Measurements from ENCODE around the gene ELOVL2.

ELOVL2 gene

DNA sequence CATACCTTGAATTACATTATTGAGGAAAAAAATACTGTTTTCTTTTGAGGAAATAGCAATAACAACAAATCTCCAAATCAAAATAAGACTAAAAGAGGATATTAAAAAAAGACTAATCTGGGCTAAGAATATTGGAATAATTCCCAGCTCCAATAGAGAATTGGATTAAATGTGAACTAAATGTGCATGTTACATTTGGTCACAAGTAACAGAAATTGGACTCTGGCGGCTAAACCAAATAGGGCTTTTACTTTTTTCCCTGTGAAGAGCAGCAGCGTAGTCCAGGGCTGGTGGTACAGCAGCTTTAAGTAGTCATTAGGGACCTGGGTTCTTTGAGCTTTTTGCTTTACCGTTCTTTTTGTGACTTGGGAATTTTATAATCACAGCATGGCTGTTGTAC is 71.9 kb downstream of the ELOVL2 start:
- no peak for DNase-seq

DNA sequence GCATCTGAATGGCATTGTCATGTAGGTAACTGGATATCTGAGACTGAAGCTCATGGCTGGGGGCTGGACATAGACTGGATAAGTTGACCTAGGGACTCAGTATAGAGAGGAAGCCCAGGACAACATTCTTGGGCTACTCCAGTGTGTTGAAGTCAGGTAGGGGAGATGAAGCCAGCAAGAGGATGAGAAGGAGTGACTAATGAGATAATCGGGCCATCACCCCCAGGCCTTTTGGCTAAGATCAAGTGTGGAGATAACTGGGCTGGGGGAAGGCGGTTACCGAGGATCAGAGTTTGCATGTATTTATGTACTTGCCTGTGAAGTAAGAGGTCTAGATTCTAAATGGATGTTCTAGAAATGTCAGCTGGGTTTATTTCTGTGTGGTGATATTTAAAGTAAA is 73.4 kb downstream of the ELOVL2 start:
- DNase-seq, result no peak

GRCh38 chr6:10968776-10969175 is 75.3 kb downstream of the ELOVL2 start:
- DNase-seq, result no peak

DNA sequence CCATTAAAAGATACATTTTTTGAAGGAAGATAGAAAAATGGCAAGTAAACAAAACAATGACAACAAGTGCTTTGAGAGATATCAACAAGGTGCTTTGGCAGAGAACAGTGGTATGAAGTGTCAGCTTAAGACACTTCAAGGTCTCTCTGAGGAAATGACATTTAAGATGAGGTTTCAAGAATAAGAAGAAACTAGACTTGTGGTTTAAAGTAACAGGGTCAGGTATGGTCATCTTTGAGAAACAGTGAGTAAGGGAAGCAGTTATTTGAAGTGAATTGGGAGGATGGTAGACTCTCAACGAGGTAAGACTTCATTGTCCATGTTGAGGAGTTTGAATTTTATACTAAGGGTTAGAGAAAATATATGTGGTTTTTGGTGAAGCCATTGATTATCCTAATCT is 79.4 kb downstream of the ELOVL2 start:
- DNase-seq, result no peak

DNA sequence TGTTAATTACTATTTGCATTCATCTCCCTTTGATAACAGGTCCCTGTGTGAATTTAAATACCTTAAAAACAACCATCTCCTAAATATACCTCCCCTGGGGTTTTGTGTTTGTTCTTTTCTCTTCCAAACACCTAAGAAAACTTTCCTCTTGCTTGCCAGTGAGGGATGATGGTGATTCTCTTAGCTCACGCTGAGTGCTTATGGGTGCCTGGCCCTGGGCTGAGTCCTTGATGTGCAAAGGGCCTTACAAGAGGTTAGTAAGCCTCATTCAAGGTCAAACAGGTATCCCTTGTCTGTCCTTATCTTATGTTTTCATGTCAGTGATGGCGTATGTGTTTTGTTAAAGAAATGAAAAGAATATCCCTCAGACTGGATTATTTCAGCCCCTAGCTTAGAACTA is 81.0 kb downstream of the ELOVL2 start:
- DNase-seq, result no peak

- no peak for DNase-seq
Measured at GRCh38 chr6:10962673-10963072, 81.4 kb downstream of the ELOVL2 start.

DNA sequence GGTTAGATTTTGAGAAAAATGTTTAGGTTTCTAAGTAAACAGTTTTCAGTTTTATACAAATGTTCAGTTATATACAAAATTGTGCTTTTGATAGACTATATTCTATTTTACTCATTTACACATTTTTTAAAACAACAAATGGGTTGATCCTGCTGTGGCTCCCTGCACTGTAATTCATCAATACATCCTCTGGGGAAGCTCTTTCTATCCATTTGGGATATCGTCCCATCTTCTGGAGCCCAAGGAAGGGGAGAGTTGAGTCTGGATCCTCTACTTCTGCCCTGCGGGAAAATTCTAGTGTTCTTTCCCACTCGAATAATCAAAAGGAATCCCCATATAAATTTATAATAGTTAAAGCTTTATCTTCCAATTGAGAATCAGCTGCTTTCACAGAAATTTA is 82.3 kb downstream of the ELOVL2 start:
- DNase-seq, result no peak

GRCh38 chr6:10960171-10960570 is 83.9 kb downstream of the ELOVL2 start:
- DNase-seq, result no peak

DNA sequence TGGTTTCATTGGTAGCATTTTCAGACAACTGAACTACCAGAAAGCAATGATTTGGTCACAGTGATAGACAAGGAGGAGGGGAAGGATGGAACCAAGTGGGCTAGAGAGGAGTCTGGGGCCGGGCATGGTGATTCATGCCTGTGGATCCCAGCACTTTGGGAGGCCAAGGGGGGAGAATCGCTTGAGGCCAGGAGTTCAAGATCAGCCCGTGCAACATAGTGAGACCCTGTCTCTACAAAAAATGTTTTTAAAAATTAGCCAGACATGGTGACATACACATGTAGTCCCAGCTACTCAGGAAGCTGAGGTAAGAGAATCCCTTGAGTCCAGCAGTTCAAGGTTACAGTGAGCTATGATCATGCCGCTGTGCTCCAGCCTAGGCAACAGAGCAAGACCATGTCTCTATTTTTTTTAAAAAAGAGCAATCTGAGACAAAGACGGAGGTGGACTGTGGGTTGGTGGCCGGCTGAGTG is 86.7 kb downstream of the ELOVL2 start:
- DNase-seq, result no peak

- DNase-seq, result no peak
Measured at GRCh38 chr6:10956776-10957175, 87.3 kb downstream of the ELOVL2 start.

GRCh38 chr6:10954590-10955010 is 89.5 kb downstream of the ELOVL2 start:
- peak in 5 of 6 experiments; percentile 4 to 32 (median 12) for DNase-seq

GRCh38 chr6:10951675-10952282 is 92.3 kb downstream of the ELOVL2 start:
- no peak for DNase-seq

DNA sequence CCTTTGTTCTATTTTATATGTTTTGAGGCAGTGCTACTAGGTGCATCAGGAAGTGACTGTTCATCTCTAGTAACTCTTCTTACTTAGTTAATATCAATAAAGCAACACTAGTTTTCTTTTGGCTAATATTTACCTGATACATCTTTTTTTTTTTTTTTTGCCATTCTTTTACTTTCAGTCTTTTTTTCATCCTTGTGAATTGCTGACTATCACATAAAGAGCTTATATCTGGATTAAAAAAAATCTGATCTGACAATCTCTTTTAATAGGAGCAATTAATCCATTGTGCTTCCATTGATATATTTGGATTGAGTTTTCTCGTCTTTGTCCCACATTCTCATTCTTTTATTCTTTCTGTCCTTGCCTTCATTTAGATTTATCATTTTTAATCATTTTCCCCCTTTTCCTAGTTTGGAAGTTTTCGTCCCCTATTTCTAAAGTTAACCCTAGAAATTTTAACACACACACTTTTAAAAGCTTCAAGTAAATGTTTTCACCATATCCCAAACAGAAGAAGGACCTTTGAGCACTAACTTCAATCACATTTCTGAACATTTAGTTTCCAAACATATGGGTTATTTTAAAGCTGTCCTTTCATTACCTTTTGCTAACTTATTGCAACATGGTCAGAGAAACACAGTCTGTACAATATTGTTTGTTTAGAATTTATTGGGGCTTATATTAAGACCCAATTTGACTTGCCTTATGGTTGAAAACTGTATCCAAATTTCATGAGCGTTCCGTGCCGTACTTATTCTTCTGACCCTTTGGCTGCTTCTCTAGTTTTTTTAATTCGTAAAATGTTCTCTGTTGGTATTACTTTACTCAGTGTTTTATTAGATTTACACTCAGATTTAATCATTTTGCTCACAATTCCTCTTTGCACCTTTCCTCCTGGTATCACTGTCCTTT is 94.3 kb downstream of the ELOVL2 start:
- DNase-seq, result no peak

DNA sequence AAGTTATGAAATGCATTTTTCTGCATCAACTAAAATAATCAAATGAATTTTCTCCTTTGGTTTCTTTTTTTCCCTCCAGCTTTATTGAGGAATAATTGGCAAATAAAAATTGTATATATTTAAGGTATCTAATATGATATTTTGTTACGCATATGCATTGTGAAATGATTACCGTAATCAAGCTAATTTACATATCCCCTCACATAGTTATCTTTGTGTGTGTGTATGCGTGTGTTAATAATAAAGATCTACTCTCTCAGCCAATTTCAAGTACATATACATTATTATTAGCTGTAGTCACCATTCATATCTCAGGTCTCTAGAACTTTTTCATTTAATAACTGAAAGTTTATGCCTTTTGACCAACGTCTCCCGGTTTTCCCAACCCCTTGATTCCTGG is 96.1 kb downstream of the ELOVL2 start:
- no peak for DNase-seq

DNA sequence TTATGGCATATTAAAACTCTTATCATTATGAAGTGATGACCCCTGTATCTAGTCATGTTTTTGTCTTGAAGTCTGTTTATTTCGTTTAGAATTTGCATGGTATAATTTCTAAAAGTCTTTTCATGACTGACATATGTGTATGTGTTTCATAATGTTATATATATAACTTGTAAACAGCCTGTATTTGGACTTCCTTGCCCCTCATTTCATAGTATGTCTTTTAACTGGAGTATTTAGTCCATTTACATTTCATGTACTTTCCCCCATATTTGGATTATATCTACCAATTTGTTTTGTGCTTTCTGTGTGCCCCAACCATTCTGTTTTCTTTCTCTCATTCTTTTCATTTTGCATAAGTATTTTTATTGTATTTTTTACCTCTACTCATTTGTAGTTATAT is 98.3 kb downstream of the ELOVL2 start:
- DNase-seq, result no peak

DNA sequence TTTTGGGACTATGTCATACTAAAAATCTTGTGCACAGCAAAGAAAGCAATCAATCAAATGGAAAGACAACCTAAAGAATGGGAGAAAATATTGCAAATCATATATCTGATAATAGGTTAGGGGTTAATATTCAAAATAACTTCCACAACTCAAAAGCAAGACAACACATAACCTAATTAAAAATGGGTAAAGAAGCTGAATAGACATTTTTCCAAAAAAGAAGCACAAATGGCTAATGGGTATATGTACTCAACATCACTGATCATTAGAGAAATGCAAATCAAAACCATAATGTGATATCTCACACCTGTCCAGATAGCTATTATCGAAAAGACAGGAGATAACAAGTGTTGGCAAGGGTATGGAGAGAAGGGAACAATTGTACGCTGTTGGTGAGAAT is 104.3 kb downstream of the ELOVL2 start:
- DNase-seq, result no peak

- DNase-seq, result no peak
Measured at GRCh38 chr6:10933126-10933525, 111.0 kb downstream of the ELOVL2 start.

Data from stimulated activated naive CD4-positive, alpha-beta T cell (primary cell).